Stimulated activated CD4-positive, alpha-beta T cell treated with anti-CD3 and anti-CD28 coated beads, TNF-alpha, amount 100 ng/mL, for 1 hour (primary cell): ENCODE data around the gene ZNF277.

ENCODE experiments used
- DNase-seq, 3 donors: peaks; one replicate each; pipeline ENCODE4 v3.0.0-alpha.2; 2020; ENCODE audit warnings: low read depth in 3 of 3, low spot score in 1 of 3

ZNF277 gene

DNA sequence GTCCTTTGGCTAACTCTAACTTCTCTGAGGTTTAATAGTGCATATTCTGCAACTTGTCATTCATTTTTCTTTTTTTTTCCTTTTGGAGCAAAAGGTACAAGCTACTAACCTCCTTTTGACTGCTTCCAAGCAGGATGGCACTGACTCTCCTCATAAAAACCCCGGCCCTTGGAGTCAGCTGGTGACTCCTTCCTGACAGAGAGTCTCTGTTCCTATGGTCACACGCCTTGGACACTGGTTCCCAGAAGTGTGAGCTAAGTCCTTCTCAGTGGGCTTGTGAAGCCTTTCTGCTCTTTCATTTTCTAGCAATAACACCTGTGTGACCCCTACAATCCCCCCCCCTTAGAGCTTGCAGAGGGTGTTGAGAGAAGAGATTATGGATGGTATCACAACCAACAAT lies 22.0 kb upstream of the ZNF277 start:
- DNase-seq = no peak

DNA sequence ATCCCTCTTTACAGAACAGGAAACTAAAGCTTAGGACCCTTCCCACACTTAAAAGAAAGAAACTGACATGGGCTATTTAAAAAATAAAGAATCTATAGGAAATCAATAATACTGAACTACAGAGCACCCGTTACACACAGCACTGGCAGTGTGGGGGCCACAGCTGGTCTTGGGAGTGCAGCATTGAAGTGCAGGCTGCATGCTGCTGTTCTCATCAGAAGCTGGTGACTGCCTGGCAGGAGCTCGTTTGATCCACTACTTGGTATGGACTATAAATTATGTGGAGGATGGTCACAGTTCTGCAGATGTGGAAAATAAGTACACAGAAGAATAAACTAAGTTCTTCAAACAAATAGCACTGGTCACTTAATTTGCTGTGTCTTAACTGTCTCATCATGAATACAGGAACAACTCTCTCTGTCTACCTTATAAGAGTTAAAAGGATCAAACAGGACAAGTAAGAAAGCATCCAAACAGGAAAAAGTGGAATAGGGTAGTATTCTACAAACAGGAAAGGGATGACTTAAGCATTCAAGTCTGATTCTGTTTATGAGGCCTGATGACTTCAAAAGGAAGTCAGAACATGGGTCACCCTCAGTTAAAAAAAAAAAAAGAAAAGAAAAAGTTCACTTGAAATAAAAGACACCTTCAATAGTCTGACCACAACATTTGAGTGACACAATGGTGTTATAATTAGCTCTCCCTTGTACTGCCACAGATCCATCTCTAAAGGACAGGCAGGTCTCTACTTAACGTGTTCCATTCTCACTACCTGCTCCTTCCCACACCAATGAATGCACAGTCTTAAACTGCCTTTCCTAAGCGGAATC lies 21.3 kb upstream of the ZNF277 start:
- no peak for DNase-seq

DNA sequence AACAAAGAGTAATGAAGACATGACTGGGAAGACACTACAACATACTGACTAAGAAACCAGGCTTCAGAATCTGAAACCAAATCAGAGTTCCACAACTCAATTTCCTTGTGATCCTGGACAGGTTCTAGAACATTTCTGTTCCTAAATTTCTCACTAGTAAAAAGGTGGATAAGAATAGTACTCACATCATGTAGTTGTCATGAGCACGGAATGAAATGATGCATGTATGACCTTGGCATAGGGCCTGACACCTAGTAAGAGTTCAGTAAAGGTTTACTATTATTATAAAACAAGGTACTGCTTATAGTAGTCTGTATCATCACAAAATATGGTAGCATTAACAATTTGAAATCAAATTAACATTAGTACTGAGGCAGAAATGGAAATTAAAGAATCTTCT lies 20.2 kb upstream of the ZNF277 start:
- DNase-seq = no peak

DNA sequence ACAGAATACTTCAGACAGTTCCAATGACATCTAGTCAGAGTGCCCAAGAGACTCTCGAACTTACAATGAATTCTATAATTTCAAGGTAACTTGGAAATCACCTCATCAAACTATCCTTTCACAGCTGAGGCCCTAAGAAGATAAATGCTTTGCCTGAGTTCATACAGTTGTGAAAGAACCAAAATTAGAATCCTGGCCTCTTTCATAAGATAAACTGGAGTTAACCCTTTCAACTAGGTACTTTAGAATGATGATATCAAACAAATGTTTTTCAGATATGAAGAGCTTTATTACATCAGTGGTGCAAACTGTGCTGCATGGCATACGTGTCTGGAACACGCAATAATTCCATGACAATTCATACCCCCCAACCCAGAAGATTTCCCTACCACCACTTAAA lies 18.2 kb upstream of the ZNF277 start:
- no peak for DNase-seq

DNA sequence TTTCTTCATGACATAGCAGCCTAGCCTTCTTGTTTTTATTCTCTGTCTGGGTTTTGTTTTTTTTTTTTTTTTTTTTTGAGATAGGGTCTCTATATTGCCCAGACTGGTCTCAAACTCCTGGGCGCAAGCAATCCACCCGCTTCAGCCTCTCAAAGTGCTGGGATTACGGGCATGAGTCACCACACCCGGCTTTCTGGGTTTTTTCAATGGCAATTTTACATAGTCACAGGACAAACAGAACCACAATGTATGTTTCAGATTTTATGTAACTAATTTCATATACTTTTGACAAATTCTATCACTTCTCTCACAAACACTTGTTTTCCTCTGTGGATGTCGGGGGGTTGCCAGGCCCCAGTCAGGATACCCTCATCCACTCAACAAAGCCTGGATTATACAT lies 16.8 kb upstream of the ZNF277 start:
- no peak for DNase-seq

DNA sequence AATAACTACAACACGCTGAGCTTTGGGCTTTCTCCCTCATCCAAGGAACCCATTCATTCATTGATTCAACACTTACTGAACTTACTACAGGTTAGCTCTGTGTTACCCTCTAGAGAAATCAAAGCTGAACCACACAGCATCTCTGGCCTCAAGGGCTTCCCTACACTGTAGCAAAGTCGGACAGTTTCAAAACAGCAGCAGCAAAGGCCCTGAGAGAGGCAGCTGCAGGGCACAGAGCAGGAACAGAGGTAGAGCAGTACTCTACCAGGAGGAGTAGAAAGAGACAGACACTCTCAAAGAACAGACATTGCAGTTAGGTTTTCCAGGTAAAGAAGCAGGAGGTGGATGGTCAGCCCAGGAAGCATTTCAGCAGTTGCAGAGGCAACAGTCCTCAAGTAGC lies 16.4 kb upstream of the ZNF277 start:
- DNase-seq = no peak

DNA sequence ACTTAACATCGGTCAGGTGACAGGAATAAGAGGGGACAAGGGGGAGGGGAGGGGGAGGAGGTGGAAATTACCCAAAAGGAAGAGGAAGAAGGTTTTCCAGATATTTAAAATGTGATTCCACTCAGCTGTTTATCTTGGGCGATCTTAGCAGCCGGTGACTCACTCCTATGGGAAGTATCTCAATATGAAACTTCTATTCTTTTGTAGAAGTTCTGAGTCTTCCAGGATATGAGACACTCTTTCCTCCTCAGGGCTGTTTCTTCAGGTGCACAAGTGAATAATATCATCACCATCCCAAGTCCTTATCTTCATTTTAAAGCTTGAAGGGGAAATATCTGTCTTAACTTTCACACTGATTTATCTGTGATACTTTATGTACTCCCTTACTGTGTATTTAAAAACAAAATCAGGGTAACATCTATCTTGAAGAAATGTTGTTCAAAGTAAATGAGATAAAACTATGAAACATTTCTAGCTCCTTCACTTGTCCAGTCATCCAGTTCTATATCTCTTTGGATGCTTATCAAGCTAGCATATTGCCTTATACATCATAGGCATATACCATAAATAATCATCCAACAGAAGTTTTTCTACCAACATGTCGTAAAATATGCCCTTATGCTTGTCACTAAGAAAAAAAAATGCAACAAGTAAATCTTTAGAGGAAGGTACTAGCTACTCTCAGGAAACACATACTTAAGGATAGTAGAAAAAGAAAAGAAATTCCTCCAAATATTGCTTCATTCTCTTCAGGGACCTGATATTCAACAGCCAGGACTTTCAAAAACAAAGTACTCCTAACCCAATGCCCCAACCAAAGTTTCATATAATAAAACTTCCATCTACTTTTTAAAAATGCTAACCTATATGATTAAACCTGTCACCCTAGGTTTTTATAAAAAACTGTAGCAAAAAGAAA lies 14.0 kb upstream of the ZNF277 start:
- DNase-seq = no peak

DNA sequence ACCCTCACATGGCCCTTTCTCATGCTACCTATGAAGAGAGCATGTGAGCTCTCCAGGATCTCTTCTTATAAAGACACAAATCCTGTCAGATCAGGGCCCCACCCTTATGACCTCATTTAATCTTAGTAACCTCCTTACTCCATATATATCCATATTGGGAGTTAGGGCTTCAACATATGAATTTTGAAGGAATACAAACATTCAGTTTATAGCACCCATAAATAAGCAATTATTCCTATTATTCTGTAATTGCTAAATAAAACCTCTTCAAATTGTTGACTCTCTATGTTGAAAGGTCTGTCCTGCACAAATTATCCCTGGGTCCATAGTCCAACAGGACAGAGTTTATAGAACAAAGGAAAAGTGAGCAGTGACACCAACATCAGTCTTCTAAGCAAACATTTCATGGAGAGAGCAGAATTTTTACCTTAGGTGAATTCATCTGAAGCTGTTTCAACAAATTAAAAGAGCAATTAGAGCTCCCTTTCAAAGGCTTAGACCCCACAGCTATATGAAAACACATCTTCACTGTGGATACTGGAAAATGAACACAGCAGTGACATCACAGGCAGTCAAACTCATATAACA lies 12.5 kb upstream of the ZNF277 start:
- no peak for DNase-seq

DNA sequence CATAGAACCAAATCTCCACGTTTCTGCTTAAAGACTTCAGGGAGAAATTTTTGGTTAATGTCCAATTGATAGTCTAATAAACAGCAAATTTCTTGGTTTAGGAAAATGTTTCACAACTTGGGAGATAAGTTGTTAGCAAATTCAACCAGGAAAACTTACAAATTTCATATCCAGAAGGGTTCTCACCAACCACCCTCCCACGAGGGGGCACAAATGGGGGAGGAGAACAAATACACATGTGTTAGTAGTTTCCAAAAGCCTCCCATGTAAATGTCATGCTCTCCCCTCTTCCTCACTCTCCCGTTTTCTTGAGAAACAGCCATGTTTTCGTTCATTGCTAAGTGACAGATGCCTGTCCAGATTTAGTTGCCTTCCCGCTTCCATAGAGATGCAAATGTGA lies 10.8 kb upstream of the ZNF277 start:
- DNase-seq = no peak

DNA sequence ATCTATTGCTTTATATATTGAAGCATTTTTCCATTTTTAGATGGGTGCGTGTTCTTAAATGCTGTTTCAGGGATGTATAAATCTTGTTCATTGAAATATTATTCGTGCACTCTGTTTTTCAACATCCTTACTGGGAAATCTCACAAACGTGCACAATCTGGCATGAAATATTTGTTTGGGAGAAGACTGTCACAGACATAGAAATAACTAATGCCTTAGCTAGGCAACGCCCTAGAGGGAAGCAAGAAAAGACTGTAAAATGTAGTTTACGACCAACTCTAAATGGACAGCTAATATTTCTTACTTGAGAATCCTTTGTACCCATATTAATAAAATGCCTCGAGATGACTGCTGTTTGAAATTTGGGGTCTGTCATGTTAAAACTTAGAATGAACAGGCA lies 9.2 kb upstream of the ZNF277 start:
- DNase-seq = no peak

DNA sequence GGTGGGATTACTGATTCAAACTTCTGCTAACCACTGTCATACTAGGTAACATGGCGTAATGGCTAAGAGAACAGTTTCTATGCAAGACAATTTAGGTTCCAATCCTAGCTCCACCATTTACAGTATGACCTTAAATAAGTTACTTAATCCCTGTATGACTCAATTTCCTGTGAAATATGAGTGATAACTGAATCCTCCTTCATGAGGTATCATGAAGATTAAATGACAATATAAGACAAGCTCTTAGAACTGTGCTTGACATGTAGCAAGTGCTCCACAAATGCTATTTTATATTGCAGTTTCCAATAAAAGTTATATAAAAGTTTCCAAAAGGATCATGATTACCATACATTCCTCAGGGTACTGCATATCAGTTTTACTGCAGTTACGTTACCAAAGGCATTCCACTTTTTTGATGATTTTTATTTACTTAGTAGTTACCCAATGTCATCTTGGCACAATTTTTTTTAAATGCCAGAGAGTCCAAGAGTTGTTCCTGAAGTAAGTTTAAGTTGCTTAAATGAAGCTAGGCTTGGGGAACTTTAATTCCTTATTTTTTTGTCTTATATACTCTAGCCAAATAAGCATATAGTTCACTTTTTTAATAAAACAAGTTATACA lies 7.3 kb upstream of the ZNF277 start:
- DNase-seq = no peak

DNA sequence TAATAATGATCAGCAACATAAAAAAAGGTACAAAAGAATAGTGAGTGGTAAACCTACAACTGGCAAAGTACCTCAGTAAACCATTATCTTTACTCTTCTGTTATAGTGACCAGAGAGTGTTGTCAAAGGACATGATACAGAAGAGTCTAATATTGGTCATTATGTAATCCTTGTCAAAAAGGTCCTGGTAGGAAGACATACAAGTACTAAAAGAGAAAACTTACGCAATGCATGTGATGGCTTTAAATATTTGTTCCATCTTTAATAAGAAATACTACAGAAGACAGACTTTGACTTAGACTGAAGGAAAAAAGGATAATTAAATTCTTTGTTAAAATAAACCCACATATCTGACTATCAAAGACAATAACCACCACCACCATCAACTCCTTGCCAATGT lies 6.8 kb upstream of the ZNF277 start:
- DNase-seq = no peak

DNA sequence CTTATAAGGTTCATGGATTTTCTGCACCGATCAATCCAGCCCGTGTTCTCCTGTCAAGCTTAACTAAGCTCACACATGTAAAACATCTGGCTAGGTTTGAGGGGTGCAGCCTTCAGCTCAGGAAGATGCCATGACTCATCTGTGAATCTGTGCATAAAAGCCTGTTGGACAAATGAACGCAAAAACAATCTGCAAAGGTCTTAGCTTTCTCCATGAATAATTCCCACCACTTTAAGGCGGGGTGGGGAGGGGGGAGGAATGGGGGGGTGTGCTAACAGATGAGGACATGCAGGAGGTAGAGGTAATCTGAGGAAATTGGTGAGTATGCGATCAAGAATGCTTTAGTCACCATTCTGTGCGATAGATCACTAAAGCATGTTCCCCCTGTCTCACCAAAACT lies 5.1 kb upstream of the ZNF277 start:
- no peak for DNase-seq

DNA sequence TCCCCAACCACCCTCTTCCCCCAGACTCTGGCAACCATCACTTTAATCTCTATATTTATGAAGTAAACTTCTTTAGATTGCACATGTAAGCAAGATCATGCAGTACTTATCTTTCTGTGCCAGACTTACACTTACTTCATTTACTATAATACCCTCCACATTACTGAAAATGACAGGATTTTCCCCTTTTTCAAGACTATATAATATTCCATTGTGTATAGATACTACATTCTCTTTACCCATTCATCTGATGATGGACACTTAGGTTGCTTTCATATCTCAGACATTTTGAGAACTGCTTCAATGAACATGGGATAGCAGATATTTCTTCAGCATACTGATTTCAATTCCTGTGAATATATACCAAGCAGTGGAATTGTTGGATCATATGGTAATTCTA lies 4.7 kb upstream of the ZNF277 start:
- no peak for DNase-seq

DNA sequence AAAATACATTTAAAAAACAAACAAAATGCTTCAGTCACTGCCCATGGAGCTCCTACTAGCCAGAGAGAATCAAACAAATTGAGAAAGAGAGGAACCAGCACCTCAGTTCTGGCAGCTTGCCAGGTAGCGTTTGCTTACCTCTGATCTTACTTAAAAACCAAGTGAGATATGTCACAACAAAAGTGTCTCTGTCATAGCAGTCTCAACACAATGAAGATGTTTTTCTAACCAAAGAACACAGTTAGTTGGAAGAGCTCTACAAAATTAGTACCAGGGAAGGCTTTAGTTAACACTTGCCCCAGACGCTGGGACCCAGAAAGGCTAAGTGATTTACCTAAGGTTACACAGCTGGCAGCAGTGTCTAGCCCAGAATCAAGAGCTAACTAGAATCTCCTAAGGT lies 3.7 kb upstream of the ZNF277 start:
- DNase-seq = no peak

DNA sequence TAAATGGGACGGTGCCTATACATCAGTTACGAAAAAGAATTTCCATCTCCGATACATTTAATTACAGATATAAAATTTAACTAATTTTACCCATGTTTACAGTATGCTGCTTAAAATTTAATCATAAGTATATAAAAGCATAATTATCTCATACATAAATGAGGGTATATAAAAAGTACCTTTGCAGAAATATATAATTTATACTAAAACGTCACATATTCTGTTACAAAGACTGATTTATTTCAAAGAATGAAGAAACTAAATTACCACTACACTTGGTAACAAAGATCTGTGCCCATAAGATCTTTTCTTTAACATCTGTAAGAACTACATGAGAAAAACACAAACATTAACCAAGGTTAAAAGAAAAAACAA lies 3.1 kb upstream of the ZNF277 start:
- DNase-seq = no peak

DNA sequence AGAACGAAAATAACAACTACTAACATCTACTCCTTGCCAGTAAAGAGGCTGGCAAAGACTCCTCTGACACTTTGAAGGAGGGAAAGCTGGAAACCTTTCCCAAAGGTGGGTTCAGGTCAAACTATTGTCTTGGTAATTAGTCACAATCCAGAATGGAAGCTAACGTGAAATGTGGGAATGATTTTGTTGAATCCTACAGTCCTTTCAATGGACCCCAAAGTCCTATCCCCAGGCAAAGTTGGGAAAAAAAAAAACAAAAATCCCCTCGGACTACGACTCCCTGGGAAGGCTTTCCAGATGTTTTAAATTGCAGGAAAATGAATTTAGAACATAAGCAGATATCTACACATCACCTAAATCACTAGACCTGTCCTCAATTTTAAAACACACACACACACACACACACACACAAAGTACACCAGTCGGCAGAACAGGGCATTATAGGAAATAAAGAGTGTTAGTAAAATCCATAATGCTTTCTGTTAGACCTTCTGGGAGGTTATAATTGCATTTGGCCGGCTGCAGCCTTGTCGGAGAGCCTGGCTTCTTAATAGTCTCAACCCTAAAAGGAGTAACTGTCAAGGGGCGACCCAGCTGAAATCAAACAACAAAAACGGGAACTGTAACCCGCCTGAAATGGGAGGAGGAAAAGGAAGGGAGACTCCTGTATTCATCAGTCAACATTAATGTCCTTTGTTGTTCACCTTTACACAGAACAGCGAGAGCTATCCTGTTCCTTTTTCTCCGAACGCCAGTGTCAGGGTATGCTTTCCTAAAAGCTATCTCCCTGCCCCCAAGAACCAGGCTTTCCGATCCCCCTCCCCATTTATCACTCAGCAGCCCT lies 1.8 kb upstream of the ZNF277 start:
- no peak for DNase-seq

DNA sequence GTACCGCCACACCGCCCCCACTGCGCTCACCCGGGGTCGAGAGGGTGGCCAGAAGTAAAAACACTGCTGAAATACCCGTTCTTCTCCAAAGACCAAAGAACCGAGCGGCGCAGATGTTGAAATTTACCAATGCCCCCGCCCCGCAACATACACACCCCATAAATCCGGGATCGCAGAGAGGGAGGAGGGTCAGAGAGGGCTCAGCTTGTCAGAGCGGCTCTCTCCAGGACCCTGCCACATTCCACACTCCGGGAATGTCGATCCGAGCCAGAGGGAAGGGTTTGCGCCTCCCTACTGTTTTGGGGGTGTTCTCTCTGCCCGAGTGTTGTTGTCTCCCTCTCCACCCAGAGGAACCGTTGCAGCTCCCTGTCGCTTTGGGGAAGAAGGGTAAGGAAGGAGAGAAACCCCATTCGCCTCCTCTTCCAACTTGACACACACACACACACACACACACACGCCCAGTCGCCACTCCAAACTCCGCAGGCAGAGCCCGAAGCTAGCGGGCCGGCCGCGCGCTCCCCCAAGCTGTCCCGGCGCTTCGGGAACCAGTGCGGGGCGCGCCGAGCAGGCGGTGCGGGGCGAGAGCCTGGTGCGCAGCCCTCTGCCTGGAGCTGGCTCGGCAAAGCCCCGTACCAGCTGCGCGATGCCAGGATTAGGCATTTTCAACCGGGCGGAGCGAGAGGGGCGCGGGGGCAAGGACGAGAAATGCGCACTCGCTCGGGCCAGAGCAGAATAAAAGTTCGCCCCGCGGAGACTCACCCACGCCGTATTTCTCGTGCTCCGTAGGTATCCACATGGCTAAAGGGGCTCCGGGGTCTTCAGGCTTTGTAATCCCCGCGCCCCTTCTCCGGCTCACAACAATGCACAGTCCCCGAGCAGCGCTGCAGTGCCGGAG lies 905 bp upstream of the ZNF277 start:
- DNase-seq = peak in 1 of 3 donors; percentile 24

DNA sequence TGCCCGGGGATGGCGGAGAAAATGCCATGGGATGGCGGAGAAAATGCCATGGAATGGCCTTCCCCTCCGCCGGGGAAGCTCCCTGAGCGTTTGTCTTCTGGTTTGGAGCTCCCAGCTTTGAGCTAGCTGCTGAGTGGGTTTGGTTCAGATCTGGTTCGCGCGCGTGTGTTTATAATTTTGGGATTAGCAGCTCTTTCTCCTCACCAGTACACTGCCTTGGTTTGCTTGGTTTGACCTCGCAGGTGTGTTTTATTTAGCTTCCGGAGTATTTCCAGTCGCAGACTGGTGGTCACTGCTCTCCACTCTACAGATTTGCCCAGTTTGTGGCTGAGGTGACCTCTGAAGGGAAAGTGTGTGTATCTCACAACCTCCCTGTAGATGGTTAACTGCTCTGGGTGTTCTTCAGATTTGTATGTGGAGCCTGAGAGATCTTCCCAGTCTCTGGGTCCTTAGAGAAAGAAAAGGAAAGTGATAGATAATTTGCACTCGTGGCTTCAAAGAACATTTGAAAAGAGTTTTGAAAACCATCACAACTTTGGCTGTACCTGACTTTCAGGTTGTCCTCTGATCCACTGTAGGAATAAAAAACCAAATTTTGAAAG lies 597 bp downstream of the ZNF277 start:
- no peak for DNase-seq
